BE2C (cell line): Measurements from ENCODE around the gene OGFOD2.
A peak's percentile ranks its signal among the peaks of the same experiment; 100 is the strongest.

Experiments
- DNase-seq: peaks from one replicate; pipeline ENCODE4 v3.0.0-alpha.2; 2020
- H3K27me3 ChIP-seq: fragments of 250-450 bp; sonication (Bioruptor Pico); 2 replicates; pipeline ENCODE4 v1.5.1; 2020; ENCODE audit warnings: mild to moderate bottlenecking
- H3K36me3 ChIP-seq: fragments of 250-450 bp; sonication (Bioruptor Pico); 2 replicates; pipeline ENCODE4 v1.5.1; 2020; ENCODE audit warnings: mild to moderate bottlenecking
- H3K4me1 ChIP-seq: fragments of 250-450 bp; sonication (Bioruptor Pico); 2 replicates; pipeline ENCODE4 v1.5.1; 2020
- H3K4me3 ChIP-seq: 2 replicates; pipeline ENCODE4 v1.5.1; 2011; ENCODE audit warnings: low read depth, low read length
- H3K9me3 ChIP-seq: fragments of 250-450 bp; sonication (Bioruptor Pico); 2 replicates; pipeline ENCODE4 v1.5.1; 2020
- TF ChIP-seq, protein P1 (sequence below): IDR thresholded peaks from 2 replicates; pipeline ENCODE4 v1.5.1; 2012; ENCODE audit warnings: mild to moderate bottlenecking, low read depth, low read length

Gene OGFOD2

GRCh38 chr12:122991623-122992275 lies 16.7 kb downstream of the OGFOD2 start:
- H3K36me3 ChIP-seq, result no peaks in the 10 kb centered on the region
- no peaks in the 10 kb centered on the region for H3K27me3 ChIP-seq
- DNase-seq, result no peak
- H3K4me3 ChIP-seq, result no peak overlapping the region
- H3K4me1 ChIP-seq, result no peaks in the 10 kb centered on the region
- no peaks in the 10 kb centered on the region for H3K9me3 ChIP-seq
- TF ChIP-seq, protein P1, sequence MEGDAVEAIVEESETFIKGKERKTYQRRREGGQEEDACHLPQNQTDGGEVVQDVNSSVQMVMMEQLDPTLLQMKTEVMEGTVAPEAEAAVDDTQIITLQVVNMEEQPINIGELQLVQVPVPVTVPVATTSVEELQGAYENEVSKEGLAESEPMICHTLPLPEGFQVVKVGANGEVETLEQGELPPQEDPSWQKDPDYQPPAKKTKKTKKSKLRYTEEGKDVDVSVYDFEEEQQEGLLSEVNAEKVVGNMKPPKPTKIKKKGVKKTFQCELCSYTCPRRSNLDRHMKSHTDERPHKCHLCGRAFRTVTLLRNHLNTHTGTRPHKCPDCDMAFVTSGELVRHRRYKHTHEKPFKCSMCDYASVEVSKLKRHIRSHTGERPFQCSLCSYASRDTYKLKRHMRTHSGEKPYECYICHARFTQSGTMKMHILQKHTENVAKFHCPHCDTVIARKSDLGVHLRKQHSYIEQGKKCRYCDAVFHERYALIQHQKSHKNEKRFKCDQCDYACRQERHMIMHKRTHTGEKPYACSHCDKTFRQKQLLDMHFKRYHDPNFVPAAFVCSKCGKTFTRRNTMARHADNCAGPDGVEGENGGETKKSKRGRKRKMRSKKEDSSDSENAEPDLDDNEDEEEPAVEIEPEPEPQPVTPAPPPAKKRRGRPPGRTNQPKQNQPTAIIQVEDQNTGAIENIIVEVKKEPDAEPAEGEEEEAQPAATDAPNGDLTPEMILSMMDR, result no peak

DNA sequence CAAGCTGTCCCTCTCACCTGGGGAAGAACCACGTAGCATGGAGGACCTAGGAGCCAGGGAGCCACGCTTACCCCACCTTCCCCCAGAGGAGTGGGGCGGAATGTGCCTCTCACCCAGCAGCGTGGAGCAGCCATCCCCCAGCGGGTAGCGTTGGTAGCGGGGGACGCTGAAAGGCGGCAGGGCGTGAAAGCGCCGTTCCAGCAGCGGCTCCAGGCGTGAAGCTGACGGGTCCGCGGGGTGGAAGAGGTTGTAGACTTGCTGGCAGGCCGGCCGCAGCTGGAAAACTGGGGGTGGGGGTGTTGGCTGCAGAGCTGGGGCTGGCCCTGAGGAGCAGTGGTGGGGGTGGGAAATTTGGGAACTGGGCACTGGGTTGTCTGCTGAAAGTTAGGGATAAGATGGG lies 17.3 kb downstream of the OGFOD2 start:
- Histone ChIP-seq H3K36me3 (no peaks in the 10 kb centered on the region), H3K9me3 (no peaks in the 10 kb centered on the region), H3K4me1 (no peaks in the 10 kb centered on the region), H3K27me3 (no peaks in the 10 kb centered on the region), H3K4me3 (no peak overlapping the region)
- DNase-seq, result no peak
- TF ChIP-seq, protein P1, result no peak

- no peaks in the 10 kb centered on the region for H3K9me3 ChIP-seq
- H3K4me3 ChIP-seq, result no peak overlapping the region
- peak; percentile 8 for DNase-seq
- TF ChIP-seq, protein P1, result no peak
- no peaks in the 10 kb centered on the region for H3K27me3 ChIP-seq
- H3K36me3 ChIP-seq, result no peaks in the 10 kb centered on the region
- no peaks in the 10 kb centered on the region for H3K4me1 ChIP-seq
Measured at GRCh38 chr12:122994140-122994675, 19.2 kb downstream of the OGFOD2 start.

- H3K27me3 ChIP-seq, result no peaks in the 10 kb centered on the region
- DNase-seq, result peak; percentile 5
- TF ChIP-seq, protein P1, result no peak
Measured at GRCh38 chr12:122994781-122995502, 19.9 kb downstream of the OGFOD2 start.

DNA sequence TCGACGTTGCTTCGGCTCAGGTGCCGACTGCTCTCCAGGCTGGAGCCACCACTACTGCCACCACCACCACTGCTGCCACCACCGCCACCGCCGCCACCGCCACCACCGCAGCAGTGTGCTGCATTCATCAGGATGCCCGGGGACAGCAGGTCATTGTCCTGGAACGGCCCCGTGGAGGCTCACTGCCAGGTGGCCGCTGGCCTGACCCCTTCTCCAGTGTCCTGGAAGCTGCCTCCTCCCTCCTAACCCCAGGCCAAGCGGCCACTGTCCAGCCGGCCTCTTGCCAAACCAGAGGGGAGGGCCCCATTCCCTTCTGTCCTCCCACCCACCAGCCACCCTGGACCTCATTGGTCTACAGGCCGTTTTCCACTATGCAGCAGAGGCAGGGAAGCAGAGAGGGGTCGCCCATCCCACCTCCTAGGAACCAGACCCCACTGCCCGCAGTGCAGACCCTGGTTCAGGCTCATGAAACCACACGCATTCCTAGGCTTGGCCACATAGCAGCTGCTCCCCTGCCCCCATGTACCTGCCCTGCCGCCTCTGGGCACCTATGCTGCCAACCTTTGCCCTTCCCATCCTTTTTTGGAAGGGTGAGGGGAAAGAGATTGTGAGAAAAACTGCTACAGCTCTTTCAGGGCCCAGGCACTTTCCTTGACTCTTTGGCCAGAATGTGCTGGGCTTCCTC lies 20.6 kb downstream of the OGFOD2 start:
- H3K27me3 ChIP-seq, result no peaks in the 10 kb centered on the region
- no peak for DNase-seq
- no peaks in the 10 kb centered on the region for H3K36me3 ChIP-seq
- TF ChIP-seq, protein P1, result no peak
- H3K9me3 ChIP-seq, result no peaks in the 10 kb centered on the region
- H3K4me1 ChIP-seq, result no peaks in the 10 kb centered on the region
- no peak overlapping the region for H3K4me3 ChIP-seq

More at GRCh38 chr12:122994781-122995502, 19.9 kb downstream of the OGFOD2 start:
- no peak overlapping the region for H3K4me3 ChIP-seq
- no peaks in the 10 kb centered on the region for H3K36me3 ChIP-seq
- H3K9me3 ChIP-seq, result no peaks in the 10 kb centered on the region
- no peaks in the 10 kb centered on the region for H3K4me1 ChIP-seq
